Endodermal cell (in vitro differentiated cells): Measurements from ENCODE around the gene JARID2. TPM values are rescaled to one million over a fixed set of nuclear protein-coding genes. Genes with fewer than 3 reads are reported as not detected.
A peak's percentile ranks its signal among the peaks of the same experiment; 100 is the strongest.

Experiments used
- DNase-seq: peaks from one replicate; pipeline ENCODE4 v3.0.0-alpha.2; 2017
- H3K27ac ChIP-seq: 2 replicates; pipeline ENCODE4 v1.5.1; 2013; ENCODE audit warnings: mild to moderate bottlenecking, low read depth, low read length, moderate library complexity
- H3K27me3 ChIP-seq: 2 replicates; pipeline ENCODE4 v1.6.1; 2013; ENCODE audit warnings: mild to moderate bottlenecking, low read length, moderate library complexity; ENCODE audit not compliant: insufficient read depth, control insufficient read depth, poor library complexity, severe bottlenecking
- H3K36me3 ChIP-seq: 2 replicates; pipeline ENCODE4 v1.7.0; 2013; ENCODE audit warnings: mild to moderate bottlenecking, low read length, moderate library complexity; ENCODE audit not compliant: control insufficient read depth, insufficient read depth
- H3K4me1 ChIP-seq: one replicate; pipeline ENCODE4 v1.7.0; 2013; ENCODE audit warnings: low read length; ENCODE audit not compliant: control insufficient read depth, insufficient read depth
- H3K4me3 ChIP-seq: 2 replicates; pipeline ENCODE4 v1.5.1; 2013; ENCODE audit warnings: mild to moderate bottlenecking, low read length, moderate library complexity
- H3K9ac ChIP-seq: 2 replicates; pipeline ENCODE4 v1.6.1; 2013; ENCODE audit warnings: mild to moderate bottlenecking, low read length, moderate library complexity; ENCODE audit not compliant: poor library complexity, severe bottlenecking; ENCODE audit errors: extremely low read depth
- H3K9me3 ChIP-seq: 2 replicates; pipeline ENCODE4 v1.6.1; 2013; ENCODE audit warnings: mild to moderate bottlenecking, low read length, moderate library complexity; ENCODE audit not compliant: control insufficient read depth
- H3K27ac Mint-ChIP-seq: 2 replicates; pipeline ENCODE4 v1.8.0; 2020; ENCODE audit warnings: mixed read lengths
- H3K27me3 Mint-ChIP-seq: 2 replicates; pipeline ENCODE4 v1.8.0; 2021; ENCODE audit warnings: mild to moderate bottlenecking, mixed read lengths; ENCODE audit not compliant: insufficient read depth
- H3K36me3 Mint-ChIP-seq: 2 replicates; pipeline ENCODE4 v1.8.0; 2020; ENCODE audit warnings: low read depth, mixed read lengths
- H3K4me1 Mint-ChIP-seq: 2 replicates; pipeline ENCODE4 v1.8.0; 2020; ENCODE audit warnings: mixed read lengths
- H3K4me3 Mint-ChIP-seq: 2 replicates; pipeline ENCODE4 v1.8.0; 2020; ENCODE audit warnings: mild to moderate bottlenecking, moderate library complexity, mixed read lengths
- H3K9me3 Mint-ChIP-seq: 2 replicates; pipeline ENCODE4 v1.8.0; 2020; ENCODE audit warnings: mild to moderate bottlenecking, mixed read lengths
- WGBS, 2 experiments: methylation state at CpG; one replicate each; pipeline versions ENCODE4 v1.1.5 to v1.1.7; 2013; ENCODE audit warnings: missing lambda C conversion rate in 2 of 2, mixed read lengths in 1 of 2; ENCODE audit not compliant: insufficient coverage in 1 of 2, insufficient read length in 1 of 2; 5-methylcytosine and 5-hydroxymethylcytosine counted together
- total RNA-seq, 2 donors: library from RNA; stranded (reverse); fragmentation: NEBNext Ultra II Directional in 1 of 2; extraction: Animal tissue kit (Norgen Biotek cat#: 25700) in 1 of 2; gene quantifications; 2 replicates in 1 of 2; 3 replicates in 1 of 2; pipeline ENCODE4 v1.2.1, GENCODE V29; 2021
- TF ChIP-seq, protein P1 (sequence below): fragments of 200-600 bp; sonication (generic); conservative IDR thresholded peaks from 2 replicates; pipeline ENCODE4 v1.5.0; 2021; ENCODE audit warnings: antibody characterized with exemption, mild to moderate bottlenecking

JARID2 gene
- total RNA-seq, 2 donors from 2014 or later: 42.5 to 77.0 TPM

DNA sequence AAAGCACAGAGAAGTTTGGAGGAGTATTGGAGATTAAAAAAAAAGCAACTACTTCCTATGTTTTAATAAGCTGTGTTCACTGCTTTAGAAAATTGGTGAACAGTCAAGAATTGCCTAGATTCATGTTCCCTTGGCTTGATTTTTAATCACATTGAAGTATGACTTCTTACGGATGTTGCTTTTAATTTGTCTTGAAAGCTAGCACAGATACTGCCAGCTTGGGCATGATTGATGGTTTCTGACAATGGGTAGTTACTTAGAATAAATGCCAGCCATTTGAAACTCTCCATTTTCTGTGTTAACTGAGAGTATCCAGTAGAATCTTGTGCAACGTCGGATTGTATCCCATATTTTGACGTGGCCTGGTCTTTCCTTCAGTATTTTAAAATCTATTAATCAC is 239.0 kb downstream of the JARID2 start:
- no peak for DNase-seq
- H3K27me3 ChIP-seq: no peaks in the 10 kb centered on the region
- H3K9me3 ChIP-seq: no peaks in the 10 kb centered on the region
- H3K4me1 Mint-ChIP-seq: peaks cover 37% of the 10 kb centered on the region
- no peak overlapping the region for H3K4me3 Mint-ChIP-seq
- H3K4me3 ChIP-seq: no peak overlapping the region
- H3K4me1 ChIP-seq: peaks cover under 1% of the 10 kb centered on the region
- peaks cover 32% of the 10 kb centered on the region for H3K36me3 ChIP-seq
- no peak overlapping the region for H3K9ac ChIP-seq
- H3K36me3 Mint-ChIP-seq: peaks cover 24% of the 10 kb centered on the region
- H3K9me3 Mint-ChIP-seq: no peaks in the 10 kb centered on the region
- 92 to 93% methylated on average over 3 to 4 of the region's 4 CpGs for WGBS, 2 experiments
- H3K27me3 Mint-ChIP-seq: no peaks in the 10 kb centered on the region
- H3K27ac Mint-ChIP-seq: no peak overlapping the region
- TF ChIP-seq, protein P1, sequence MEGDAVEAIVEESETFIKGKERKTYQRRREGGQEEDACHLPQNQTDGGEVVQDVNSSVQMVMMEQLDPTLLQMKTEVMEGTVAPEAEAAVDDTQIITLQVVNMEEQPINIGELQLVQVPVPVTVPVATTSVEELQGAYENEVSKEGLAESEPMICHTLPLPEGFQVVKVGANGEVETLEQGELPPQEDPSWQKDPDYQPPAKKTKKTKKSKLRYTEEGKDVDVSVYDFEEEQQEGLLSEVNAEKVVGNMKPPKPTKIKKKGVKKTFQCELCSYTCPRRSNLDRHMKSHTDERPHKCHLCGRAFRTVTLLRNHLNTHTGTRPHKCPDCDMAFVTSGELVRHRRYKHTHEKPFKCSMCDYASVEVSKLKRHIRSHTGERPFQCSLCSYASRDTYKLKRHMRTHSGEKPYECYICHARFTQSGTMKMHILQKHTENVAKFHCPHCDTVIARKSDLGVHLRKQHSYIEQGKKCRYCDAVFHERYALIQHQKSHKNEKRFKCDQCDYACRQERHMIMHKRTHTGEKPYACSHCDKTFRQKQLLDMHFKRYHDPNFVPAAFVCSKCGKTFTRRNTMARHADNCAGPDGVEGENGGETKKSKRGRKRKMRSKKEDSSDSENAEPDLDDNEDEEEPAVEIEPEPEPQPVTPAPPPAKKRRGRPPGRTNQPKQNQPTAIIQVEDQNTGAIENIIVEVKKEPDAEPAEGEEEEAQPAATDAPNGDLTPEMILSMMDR: no peak
- no peak overlapping the region for H3K27ac ChIP-seq

DNA sequence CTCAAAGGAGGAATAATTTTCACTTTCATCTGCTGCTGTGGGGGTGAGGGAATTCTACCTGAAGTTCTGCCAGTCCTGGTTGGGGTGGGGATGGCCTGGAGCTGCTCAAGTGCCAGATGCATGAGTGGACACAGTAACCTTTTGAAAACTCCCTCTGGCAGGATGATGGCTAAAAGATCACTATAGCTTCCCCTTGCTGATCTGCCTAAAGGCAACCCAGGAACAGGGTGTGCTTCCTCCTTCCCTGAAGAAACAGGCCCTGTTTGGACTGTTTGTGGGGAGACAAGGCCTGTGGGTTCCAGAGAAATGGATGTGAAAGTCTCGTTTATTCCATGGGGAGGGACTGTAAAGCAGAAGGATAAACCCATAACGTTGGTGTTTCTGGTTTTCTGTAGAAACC is 240.1 kb downstream of the JARID2 start:
- TF ChIP-seq, protein P1: no peak
- DNase-seq: peak; percentile 33
- peaks cover 43% of the 10 kb centered on the region for H3K36me3 ChIP-seq
- WGBS, 2 experiments: 85 to 100% methylated on average over 1 to 2 of the region's 2 CpGs
- no peak overlapping the region for H3K4me3 ChIP-seq
- H3K4me1 ChIP-seq: no peaks in the 10 kb centered on the region
- no peak overlapping the region for H3K9ac ChIP-seq
- H3K27me3 ChIP-seq: no peaks in the 10 kb centered on the region
- H3K27ac ChIP-seq: no peak overlapping the region
- H3K9me3 ChIP-seq: no peaks in the 10 kb centered on the region
- Mint-ChIP-seq H3K36me3 (peaks cover 24% of the 10 kb centered on the region), H3K9me3 (no peaks in the 10 kb centered on the region), H3K4me1 (peaks cover 28% of the 10 kb centered on the region), H3K27me3 (no peaks in the 10 kb centered on the region), H3K4me3 (no peak overlapping the region), H3K27ac (no peak overlapping the region)

DNA sequence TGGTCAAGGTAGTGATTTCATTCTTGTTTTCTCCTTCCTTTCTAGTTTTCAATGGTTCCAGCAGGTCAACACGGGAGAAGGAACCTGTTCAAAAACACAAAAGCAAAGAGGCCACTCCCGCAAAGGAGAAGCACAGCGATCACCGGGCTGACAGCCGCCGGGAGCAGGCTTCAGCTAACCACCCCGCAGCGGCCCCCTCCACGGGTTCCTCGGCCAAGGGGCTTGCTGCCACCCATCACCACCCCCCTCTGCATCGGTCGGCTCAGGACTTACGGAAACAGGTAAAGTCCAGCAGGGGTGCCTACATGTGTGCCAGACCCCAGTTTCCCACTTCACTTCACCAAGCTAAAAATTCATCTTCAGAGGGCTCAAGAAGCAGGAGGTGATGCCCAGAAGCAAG is 241.4 kb downstream of the JARID2 start:
- Histone ChIP-seq H3K27ac (no peak overlapping the region), H3K4me1 (peaks cover 6% of the 10 kb centered on the region), H3K4me3 (no peak overlapping the region), H3K36me3 (peaks cover 50% of the 10 kb centered on the region), H3K9me3 (no peaks in the 10 kb centered on the region), H3K9ac (no peak overlapping the region), H3K27me3 (no peaks in the 10 kb centered on the region)
- peak; percentile 44 for DNase-seq
- no peaks in the 10 kb centered on the region for H3K27me3 Mint-ChIP-seq
- peaks cover 29% of the 10 kb centered on the region for H3K4me1 Mint-ChIP-seq
- no peaks in the 10 kb centered on the region for H3K9me3 Mint-ChIP-seq
- WGBS, 2 experiments: 95 to 96% methylated on average over 6 to 13 of the region's 13 CpGs
- H3K27ac Mint-ChIP-seq: no peak overlapping the region
- TF ChIP-seq, protein P1: no peak
- H3K36me3 Mint-ChIP-seq: peaks cover 31% of the 10 kb centered on the region
- no peak overlapping the region for H3K4me3 Mint-ChIP-seq
